ENCODE results near the gene PUM1.

PUM1 gene

DNA sequence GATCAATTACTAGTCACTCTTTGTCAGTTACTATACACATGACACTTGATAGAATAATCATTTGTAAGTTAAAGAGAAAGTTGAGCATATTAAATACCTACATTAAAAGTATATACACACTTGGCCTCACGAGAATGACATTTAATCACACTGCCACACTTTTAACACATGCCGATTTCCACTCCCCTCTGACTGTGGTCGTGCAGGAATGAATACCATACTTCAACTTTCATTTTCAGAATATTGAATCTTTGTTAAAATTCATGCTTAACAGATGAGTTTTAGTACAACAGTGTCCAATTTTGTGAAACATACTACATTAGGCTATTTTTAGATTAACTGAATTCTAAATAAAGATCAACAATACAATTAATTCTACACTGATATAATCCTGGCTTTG lies 78.8 kb downstream of the PUM1 start:
- TF ChIP-seq, protein P1, sequence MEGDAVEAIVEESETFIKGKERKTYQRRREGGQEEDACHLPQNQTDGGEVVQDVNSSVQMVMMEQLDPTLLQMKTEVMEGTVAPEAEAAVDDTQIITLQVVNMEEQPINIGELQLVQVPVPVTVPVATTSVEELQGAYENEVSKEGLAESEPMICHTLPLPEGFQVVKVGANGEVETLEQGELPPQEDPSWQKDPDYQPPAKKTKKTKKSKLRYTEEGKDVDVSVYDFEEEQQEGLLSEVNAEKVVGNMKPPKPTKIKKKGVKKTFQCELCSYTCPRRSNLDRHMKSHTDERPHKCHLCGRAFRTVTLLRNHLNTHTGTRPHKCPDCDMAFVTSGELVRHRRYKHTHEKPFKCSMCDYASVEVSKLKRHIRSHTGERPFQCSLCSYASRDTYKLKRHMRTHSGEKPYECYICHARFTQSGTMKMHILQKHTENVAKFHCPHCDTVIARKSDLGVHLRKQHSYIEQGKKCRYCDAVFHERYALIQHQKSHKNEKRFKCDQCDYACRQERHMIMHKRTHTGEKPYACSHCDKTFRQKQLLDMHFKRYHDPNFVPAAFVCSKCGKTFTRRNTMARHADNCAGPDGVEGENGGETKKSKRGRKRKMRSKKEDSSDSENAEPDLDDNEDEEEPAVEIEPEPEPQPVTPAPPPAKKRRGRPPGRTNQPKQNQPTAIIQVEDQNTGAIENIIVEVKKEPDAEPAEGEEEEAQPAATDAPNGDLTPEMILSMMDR (IDR thresholded peaks at IDR 0.05; ENCODE audit: borderline replicate concordance, control extremely low read depth, extremely low read depth, insufficient read depth, missing control alignments), result no peak
- peak; percentile 18 for DNase-seq (ENCODE audit: low spot score)
- in situ Hi-C loops (cut with MboI; ENCODE audit: low sequenced_read_pairs, unreplicated experiment), result no loop called here

DNA sequence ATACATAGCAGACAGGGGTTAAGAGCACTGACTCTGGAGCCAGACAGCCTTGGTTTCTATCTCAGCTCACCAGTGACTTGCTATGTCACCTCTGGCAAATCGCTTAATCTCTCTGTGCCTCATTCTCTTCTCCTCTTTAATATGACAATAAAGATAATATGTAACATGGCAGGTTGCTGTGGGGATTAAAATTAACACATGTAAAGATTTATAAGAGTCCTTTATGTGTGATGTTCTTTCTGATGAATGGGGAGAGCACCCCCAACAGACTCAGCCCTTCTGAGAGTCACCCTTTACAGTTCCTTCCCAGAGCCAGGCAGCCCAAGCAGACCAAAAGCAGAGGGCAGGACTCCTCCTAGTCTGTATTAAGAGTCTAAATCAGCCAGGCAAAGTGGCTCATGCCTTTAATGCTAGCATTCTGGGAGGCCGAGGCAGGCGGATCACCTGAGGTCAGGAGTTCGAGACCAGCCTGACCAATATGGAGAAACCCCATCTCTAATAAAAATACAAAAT lies 80.5 kb downstream of the PUM1 start:
- TF ChIP-seq, protein P1 (IDR thresholded peaks at IDR 0.05; ENCODE audit: borderline replicate concordance, control extremely low read depth, extremely low read depth, insufficient read depth, missing control alignments), result no peak
- no peak for DNase-seq (ENCODE audit: low spot score)
- in situ Hi-C loops (cut with MboI; ENCODE audit: low sequenced_read_pairs, unreplicated experiment), result no loop called here

DNA sequence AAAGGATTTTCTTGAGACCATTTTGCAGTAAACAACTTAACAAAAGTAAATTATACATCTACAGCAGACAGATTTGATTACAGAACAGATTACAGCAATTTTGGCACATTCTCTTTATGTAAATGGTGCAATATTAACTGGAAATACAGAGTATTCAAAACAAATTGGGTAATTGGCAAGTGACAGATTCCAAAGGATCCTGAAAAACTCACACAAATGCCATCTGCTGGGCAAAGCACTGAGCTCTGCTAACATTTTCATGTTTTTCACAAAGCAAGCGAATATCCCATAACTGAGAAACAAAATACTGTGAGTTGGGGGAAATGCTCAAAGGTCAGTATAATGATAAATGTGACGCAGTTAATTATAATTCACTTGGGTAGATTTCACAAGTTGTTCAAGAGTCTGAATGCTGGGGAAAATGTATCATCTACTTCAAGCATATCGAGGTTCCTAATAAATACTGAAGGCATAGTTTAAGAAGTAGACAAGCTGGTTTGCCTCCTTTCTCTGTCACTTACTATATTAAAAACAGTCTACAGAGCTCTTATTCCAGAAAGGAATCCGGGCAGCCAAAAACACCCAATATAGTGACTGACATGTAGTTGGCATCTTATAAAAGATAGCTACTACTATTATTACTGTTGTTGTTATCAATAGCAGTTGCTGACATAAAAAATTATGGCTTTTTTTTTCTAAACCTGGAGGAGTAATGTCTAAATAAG lies 81.2 kb downstream of the PUM1 start:
- in situ Hi-C loops (cut with MboI; ENCODE audit: low sequenced_read_pairs, unreplicated experiment), result no loop called here
- no peak for DNase-seq (ENCODE audit: low spot score)
- TF ChIP-seq, protein P1 (IDR thresholded peaks at IDR 0.05; ENCODE audit: borderline replicate concordance, control extremely low read depth, extremely low read depth, insufficient read depth, missing control alignments), result no peak

DNA sequence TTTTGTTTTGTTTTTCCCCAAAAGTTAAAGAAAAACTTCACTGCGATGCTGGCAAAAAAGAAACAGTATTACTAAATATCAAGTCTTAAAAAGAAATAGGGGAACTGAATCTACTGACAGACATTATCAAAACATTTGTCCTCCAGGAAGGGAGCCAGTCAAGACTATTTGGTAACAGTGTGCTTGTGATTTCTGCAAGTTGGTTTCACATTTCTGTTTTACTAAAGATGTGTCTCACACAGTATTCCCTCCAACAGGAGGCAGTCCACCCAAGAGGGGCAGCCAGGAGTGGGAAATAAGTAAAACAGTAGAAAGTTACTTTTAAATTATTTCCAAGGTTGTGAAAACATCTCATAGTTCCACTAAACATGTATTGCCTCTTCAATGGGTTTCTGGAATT lies 82.6 kb downstream of the PUM1 start:
- TF ChIP-seq, protein P1 (IDR thresholded peaks at IDR 0.05; ENCODE audit: borderline replicate concordance, control extremely low read depth, extremely low read depth, insufficient read depth, missing control alignments), result no peak
- peak; percentile 30 for DNase-seq (ENCODE audit: low spot score)
- in situ Hi-C loops (cut with MboI; ENCODE audit: low sequenced_read_pairs, unreplicated experiment), result no loop called here

DNA sequence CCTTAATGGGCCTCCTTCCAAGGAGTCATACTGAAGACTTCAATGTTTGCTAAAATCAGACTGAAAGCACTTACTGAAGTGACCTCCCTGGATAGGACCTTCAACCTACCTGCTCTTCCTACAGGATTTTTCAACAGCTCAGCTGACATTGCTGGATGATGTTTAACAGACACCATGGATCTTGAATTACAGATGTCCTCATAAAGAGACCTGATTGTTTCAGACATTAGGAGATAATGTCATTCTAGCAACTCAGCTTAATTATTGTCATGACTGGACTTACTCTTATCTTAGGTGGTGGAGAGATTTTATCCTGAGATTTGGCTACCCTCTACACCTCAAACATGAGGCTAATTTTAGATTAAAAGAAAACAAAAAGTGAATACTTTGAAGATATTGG lies 83.1 kb downstream of the PUM1 start:
- in situ Hi-C loops (cut with MboI; ENCODE audit: low sequenced_read_pairs, unreplicated experiment), result no loop called here
- TF ChIP-seq, protein P1 (IDR thresholded peaks at IDR 0.05; ENCODE audit: borderline replicate concordance, control extremely low read depth, extremely low read depth, insufficient read depth, missing control alignments), result no peak
- DNase-seq (ENCODE audit: low spot score), result no peak

DNA sequence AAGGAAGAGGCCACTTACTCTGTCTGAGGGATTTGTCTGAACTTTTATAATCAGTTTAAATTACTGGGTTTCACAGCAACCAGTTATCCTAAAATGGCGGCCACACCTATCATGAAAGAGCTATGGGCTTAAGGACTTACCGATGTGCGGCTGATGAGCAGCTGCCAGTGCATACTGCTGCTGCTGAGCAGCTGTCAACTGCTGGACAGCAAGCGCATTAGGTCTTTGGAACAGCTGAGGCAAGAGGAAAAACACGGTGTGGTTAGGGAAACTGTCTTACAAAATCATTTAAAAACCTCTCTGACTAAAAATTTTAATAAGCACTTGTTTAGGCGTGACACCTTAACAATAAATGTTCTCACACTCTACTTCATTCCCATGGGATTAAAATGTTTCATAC lies 84.3 kb downstream of the PUM1 start:
- in situ Hi-C loops (cut with MboI; ENCODE audit: low sequenced_read_pairs, unreplicated experiment), result no loop called here
- no peak for DNase-seq (ENCODE audit: low spot score)
- TF ChIP-seq, protein P1 (IDR thresholded peaks at IDR 0.05; ENCODE audit: borderline replicate concordance, control extremely low read depth, extremely low read depth, insufficient read depth, missing control alignments), result no peak

Data from GM13976 (cell line).